Mesenchymal stem cell (in vitro differentiated cells and primary cell): ENCODE measurements around the gene PDK1.

Source experiments
- DNase-seq: peaks from one replicate; pipeline ENCODE4 v3.0.0-alpha.2; 2013
- H2AFZ ChIP-seq: one replicate; pipeline ENCODE4 v1.6.1; 2013; ENCODE audit warnings: low read depth, mild to moderate bottlenecking, control low read depth, inconsistent platforms, low read length, moderate library complexity
- H2AK5ac ChIP-seq: 2 replicates; pipeline ENCODE4 v1.6.1; 2013; ENCODE audit warnings: low read length, moderate library complexity, mild to moderate bottlenecking, inconsistent platforms; ENCODE audit not compliant: severe bottlenecking
- H2BK120ac ChIP-seq: one replicate; pipeline ENCODE4 v1.6.1; 2013; ENCODE audit warnings: low read depth, mild to moderate bottlenecking, inconsistent platforms, low read length, moderate library complexity
- H2BK12ac ChIP-seq, 2 experiments: one replicate each; pipeline ENCODE4 v1.6.1; 2013; ENCODE audit warnings: inconsistent platforms in 2 of 2, low read length in 2 of 2, mild to moderate bottlenecking in 2 of 2, moderate library complexity in 2 of 2, control low read depth in 1 of 2
- H2BK15ac ChIP-seq: one replicate; pipeline ENCODE4 v1.6.1; 2013; ENCODE audit warnings: mild to moderate bottlenecking, low read depth, inconsistent platforms; ENCODE audit not compliant: poor library complexity, severe bottlenecking
- H2BK5ac ChIP-seq: 2 replicates; pipeline ENCODE4 v1.6.1; 2013; ENCODE audit warnings: low read depth, mild to moderate bottlenecking, low read length, control low read depth, inconsistent platforms; ENCODE audit not compliant: poor library complexity, severe bottlenecking
- H3K14ac ChIP-seq, 2 experiments: one replicate each; pipeline ENCODE4 v1.6.1; 2013; ENCODE audit warnings: inconsistent platforms in 2 of 2, low read length in 2 of 2, control low read depth in 1 of 2, mild to moderate bottlenecking in 1 of 2, moderate library complexity in 1 of 2
- H3K18ac ChIP-seq, 2 experiments: one replicate each; pipeline ENCODE4 v1.6.1; 2013; ENCODE audit warnings: inconsistent platforms in 2 of 2, low read length in 2 of 2, control low read depth in 1 of 2, low read depth in 1 of 2, mild to moderate bottlenecking in 1 of 2
- H3K23ac ChIP-seq, 2 experiments: one replicate each; pipeline ENCODE4 v1.6.1; 2013; ENCODE audit warnings: inconsistent platforms in 2 of 2, low read length in 2 of 2, mild to moderate bottlenecking in 2 of 2, moderate library complexity in 2 of 2, control low read depth in 1 of 2
- H3K27ac ChIP-seq: 2 replicates; pipeline ENCODE4 v1.5.1; 2013; ENCODE audit warnings: mild to moderate bottlenecking, moderate library complexity, low read length, control low read depth, inconsistent platforms; ENCODE audit not compliant: poor library complexity, severe bottlenecking
- H3K27me3 ChIP-seq, 2 experiments: 2 replicates each; pipeline versions ENCODE4 v1.6.1 to v1.7.0; 2013; ENCODE audit warnings: low read length in 2 of 2, mild to moderate bottlenecking in 2 of 2, moderate library complexity in 2 of 2, control low read depth in 1 of 2, inconsistent platforms in 1 of 2; ENCODE audit not compliant: control insufficient read depth in 1 of 2, insufficient read depth in 1 of 2
- H3K36me3 ChIP-seq, 2 experiments: 2 replicates each; pipeline versions ENCODE4 v1.6.1 to v1.7.0; 2013; ENCODE audit warnings: low read length in 2 of 2, control low read depth in 1 of 2, inconsistent platforms in 1 of 2, low read depth in 1 of 2, mild to moderate bottlenecking in 1 of 2; ENCODE audit not compliant: insufficient read depth in 2 of 2, control insufficient read depth in 1 of 2
- H3K4ac ChIP-seq, 2 experiments: one replicate each; pipeline ENCODE4 v1.6.1; 2013; ENCODE audit warnings: inconsistent platforms in 2 of 2, low read length in 2 of 2, mild to moderate bottlenecking in 2 of 2, moderate library complexity in 2 of 2, control low read depth in 1 of 2, low read depth in 1 of 2
- H3K4me1 ChIP-seq: 2 replicates; pipeline ENCODE4 v1.6.1; 2013; ENCODE audit warnings: low read depth, low read length, control low read depth; ENCODE audit not compliant: control insufficient read depth, insufficient read depth
- H3K4me2 ChIP-seq: 2 replicates; pipeline ENCODE4 v1.6.1; 2013; ENCODE audit warnings: low read length, mild to moderate bottlenecking, inconsistent platforms; ENCODE audit not compliant: poor library complexity, severe bottlenecking
- H3K4me3 ChIP-seq, 2 experiments: 2 replicates each; pipeline versions ENCODE4 v1.5.1 to v1.7.0; 2013; ENCODE audit warnings: low read length in 2 of 2, mild to moderate bottlenecking in 2 of 2, control low read depth in 1 of 2, low read depth in 1 of 2; ENCODE audit not compliant: insufficient read depth in 1 of 2
- H3K79me1 ChIP-seq: replicated peaks from 2 replicates; pipeline ENCODE4 v1.6.1; 2013; ENCODE audit warnings: mild to moderate bottlenecking, control low read depth, low read length, inconsistent platforms; ENCODE audit not compliant: poor library complexity, severe bottlenecking
- H3K9ac ChIP-seq: 2 replicates; pipeline ENCODE4 v1.7.0; 2013; ENCODE audit warnings: mild to moderate bottlenecking, low read length, moderate library complexity
- H3K9me3 ChIP-seq: 2 replicates; pipeline ENCODE4 v1.7.0; 2013; ENCODE audit warnings: mild to moderate bottlenecking, low read length; ENCODE audit not compliant: control insufficient read depth
- H4K8ac ChIP-seq: one replicate; pipeline ENCODE4 v1.6.1; 2013; ENCODE audit warnings: inconsistent platforms, mild to moderate bottlenecking, low read length, moderate library complexity
- H4K91ac ChIP-seq: one replicate; pipeline ENCODE4 v1.6.1; 2013; ENCODE audit warnings: mild to moderate bottlenecking, low read length, inconsistent platforms
- WGBS: methylation state at CpG from one replicate; pipeline ENCODE4 v1.1.7; 2013; ENCODE audit warnings: mixed read lengths; 5-methylcytosine and 5-hydroxymethylcytosine counted together

Gene PDK1

GRCh38 chr2:172572981-172573380 is 17.1 kb downstream of the PDK1 start:
- H4K8ac ChIP-seq = no peak overlapping the region
- H3K4me3 ChIP-seq = no peak overlapping the region
- no peak overlapping the region for H3K18ac ChIP-seq
- H3K4me1 ChIP-seq = no peaks in the 10 kb centered on the region
- H3K9me3 ChIP-seq = peaks cover 51% of the 10 kb centered on the region
- H2AK5ac ChIP-seq = no peak overlapping the region
- H2BK120ac ChIP-seq = no peak overlapping the region
- H3K4ac ChIP-seq = no peak overlapping the region
- no peak overlapping the region for H2AFZ ChIP-seq
- no peak overlapping the region for H3K27ac ChIP-seq
- H3K79me1 ChIP-seq = no peaks in the 10 kb centered on the region
- H4K91ac ChIP-seq = no peak overlapping the region
- no peak overlapping the region for H2BK5ac ChIP-seq
- no peak overlapping the region for H3K23ac ChIP-seq
- no peaks in the 10 kb centered on the region for H3K27me3 ChIP-seq
- H3K14ac ChIP-seq = no peak overlapping the region
- WGBS = 95% methylated on average over 2 of the region's 2 CpGs
- no peak overlapping the region for H3K9ac ChIP-seq
- no peak overlapping the region for H3K4me2 ChIP-seq
- H3K36me3 ChIP-seq = peaks cover 11 to 62% of the 10 kb centered on the region in 2 experiments
- no peak overlapping the region for H2BK15ac ChIP-seq
- H2BK12ac ChIP-seq = no peak overlapping the region
- DNase-seq = no peak

GRCh38 chr2:172574965-172575364 is 19.1 kb downstream of the PDK1 start:
- Histone ChIP-seq H3K4me3 (no peak overlapping the region), H2BK5ac (no peak overlapping the region), H3K9ac (no peak overlapping the region), H3K18ac (no peak overlapping the region), H2BK120ac (no peak overlapping the region), H2BK12ac (no peak overlapping the region), H4K91ac (no peak overlapping the region), H3K27me3 (no peaks in the 10 kb centered on the region), H3K4me2 (no peak overlapping the region), H3K79me1 (peaks cover 6% of the 10 kb centered on the region), H3K14ac (no peak overlapping the region), H3K4ac (no peak overlapping the region), H4K8ac (no peak overlapping the region), H2AK5ac (no peak overlapping the region), H3K4me1 (no peaks in the 10 kb centered on the region), H3K36me3 (peaks cover 11 to 54% of the 10 kb centered on the region in 2 experiments), H2BK15ac (no peak overlapping the region), H3K9me3 (peaks cover 69% of the 10 kb centered on the region), H3K23ac (no peak overlapping the region), H3K27ac (no peak overlapping the region), H2AFZ (no peak overlapping the region)
- WGBS = 100% methylated on average over 1 of the region's 1 CpG
- no peak for DNase-seq

GRCh38 chr2:172578054-172578453 is 22.2 kb downstream of the PDK1 start:
- H3K18ac ChIP-seq = no peak overlapping the region
- no peak overlapping the region for H4K8ac ChIP-seq
- H2BK15ac ChIP-seq = no peak overlapping the region
- H2BK5ac ChIP-seq = no peak overlapping the region
- no peak overlapping the region for H3K27ac ChIP-seq
- H3K27me3 ChIP-seq = no peaks in the 10 kb centered on the region
- peaks cover 72% of the 10 kb centered on the region for H3K9me3 ChIP-seq
- H3K9ac ChIP-seq = no peak overlapping the region
- DNase-seq = no peak
- H2AFZ ChIP-seq = no peak overlapping the region
- H2BK120ac ChIP-seq = no peak overlapping the region
- H3K79me1 ChIP-seq = peaks cover 6% of the 10 kb centered on the region
- H3K4me2 ChIP-seq = no peak overlapping the region
- no peak overlapping the region for H3K23ac ChIP-seq
- WGBS = 95% methylated on average over 1 of the region's 1 CpG
- no peak overlapping the region for H2BK12ac ChIP-seq
- H3K36me3 ChIP-seq = peaks cover 0 to 54% of the 10 kb centered on the region in 2 experiments
- H3K4me3 ChIP-seq = no peak overlapping the region
- H3K4me1 ChIP-seq = no peaks in the 10 kb centered on the region
- no peak overlapping the region for H4K91ac ChIP-seq
- H3K14ac ChIP-seq = no peak overlapping the region
- no peak overlapping the region for H3K4ac ChIP-seq
- H2AK5ac ChIP-seq = no peak overlapping the region

DNA sequence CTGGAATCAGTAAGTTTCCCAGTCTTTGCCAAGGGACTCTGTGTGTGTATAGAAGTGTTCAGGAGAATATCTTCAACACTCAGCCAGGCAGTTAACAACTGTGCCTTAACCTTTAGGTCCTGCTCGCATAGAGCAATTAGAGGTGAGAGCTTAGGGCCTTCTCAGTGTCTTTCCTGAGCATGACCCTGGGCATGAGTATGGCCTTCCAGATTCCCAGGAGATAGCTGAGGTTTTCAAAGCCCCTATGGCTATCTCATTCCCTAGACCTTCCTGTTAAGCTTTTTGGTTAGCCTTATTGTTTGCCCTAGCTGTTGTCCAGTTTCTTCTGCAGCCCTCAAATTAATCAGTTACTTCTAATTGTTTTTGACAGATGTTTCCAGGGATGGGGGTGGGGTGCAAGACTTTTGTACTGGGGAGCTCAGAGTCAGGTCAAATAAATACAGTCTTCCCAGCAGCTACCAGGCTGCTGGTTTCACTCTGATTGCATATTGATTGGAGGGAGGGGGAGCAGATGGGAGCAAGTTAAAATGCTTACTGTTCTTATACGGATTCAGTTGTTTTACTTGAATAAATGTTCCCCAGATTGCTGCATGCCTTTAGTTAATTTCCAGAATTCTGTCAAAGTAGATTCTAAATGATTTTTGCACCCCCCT is 23.1 kb downstream of the PDK1 start:
- DNase-seq = no peak
- Histone ChIP-seq H3K4me2 (no peak overlapping the region), H2AK5ac (no peak overlapping the region), H4K8ac (no peak overlapping the region), H3K9me3 (peaks cover 64% of the 10 kb centered on the region), H2BK12ac (no peak overlapping the region), H2BK120ac (no peak overlapping the region), H3K4me1 (no peaks in the 10 kb centered on the region), H3K4me3 (no peak overlapping the region), H4K91ac (no peak overlapping the region), H3K14ac (no peak overlapping the region), H3K27me3 (no peaks in the 10 kb centered on the region), H2AFZ (no peak overlapping the region), H3K79me1 (peaks cover 6% of the 10 kb centered on the region), H3K9ac (no peak overlapping the region), H3K23ac (no peak overlapping the region), H2BK15ac (no peak overlapping the region), H3K27ac (no peak overlapping the region), H3K4ac (no peak overlapping the region), H2BK5ac (no peak overlapping the region), H3K18ac (no peak overlapping the region), H3K36me3 (peaks cover 0 to 45% of the 10 kb centered on the region in 2 experiments)
- WGBS = 97% methylated on average over 1 of the region's 2 CpGs
